ENCODE results near the gene TAL1.

The TAL1 gene

GRCh38 chr1:47188791-47189785 is 42.9 kb downstream of the TAL1 start:
- DNase-seq (ENCODE audit: low spot score), result no peak

GRCh38 chr1:47187926-47188250 is 44.1 kb downstream of the TAL1 start:
- DNase-seq (ENCODE audit: low spot score), result no peak

GRCh38 chr1:47187231-47187925 is 44.6 kb downstream of the TAL1 start:
- DNase-seq (ENCODE audit: low spot score), result no peak

GRCh38 chr1:47186267-47187185 is 45.5 kb downstream of the TAL1 start:
- DNase-seq (ENCODE audit: low spot score), result no peak

- DNase-seq (ENCODE audit: low spot score), result no peak
Observed at GRCh38 chr1:47184822-47185677, 47.0 kb downstream of the TAL1 start.

GRCh38 chr1:47184090-47184821 is 47.8 kb downstream of the TAL1 start:
- no peak for DNase-seq (ENCODE audit: low spot score)

- DNase-seq (ENCODE audit: low spot score), result no peak
Observed at GRCh38 chr1:47183308-47184089, 48.5 kb downstream of the TAL1 start.

- DNase-seq (ENCODE audit: low spot score), result no peak
Observed at GRCh38 chr1:47182676-47183235, 49.3 kb downstream of the TAL1 start.

GRCh38 chr1:47181955-47182675 is 49.9 kb downstream of the TAL1 start:
- no peak for DNase-seq (ENCODE audit: low spot score)

- DNase-seq (ENCODE audit: low spot score), result no peak
Observed at GRCh38 chr1:47181095-47181954, 50.7 kb downstream of the TAL1 start.

GRCh38 chr1:47180603-47181094 is 51.4 kb downstream of the TAL1 start:
- no peak for DNase-seq (ENCODE audit: low spot score)

- no peak for DNase-seq (ENCODE audit: low spot score)
Observed at GRCh38 chr1:47179988-47180563, 51.9 kb downstream of the TAL1 start.

GRCh38 chr1:47179017-47179987 is 52.7 kb downstream of the TAL1 start:
- DNase-seq (ENCODE audit: low spot score), result peak; percentile 82

GRCh38 chr1:47178654-47179016 is 53.4 kb downstream of the TAL1 start:
- DNase-seq (ENCODE audit: low spot score), result no peak

GRCh38 chr1:47178020-47178419 is 54.0 kb downstream of the TAL1 start:
- no peak for DNase-seq (ENCODE audit: low spot score)
